NCI-H526 (cell line): ENCODE data around the gene CTCF.

Source experiments
- DNase-seq, 2 experiments: peaks; one replicate each; lab custom pipeline; 2025; lab: John Stamatoyannopoulos, UW

Gene CTCF

DNA sequence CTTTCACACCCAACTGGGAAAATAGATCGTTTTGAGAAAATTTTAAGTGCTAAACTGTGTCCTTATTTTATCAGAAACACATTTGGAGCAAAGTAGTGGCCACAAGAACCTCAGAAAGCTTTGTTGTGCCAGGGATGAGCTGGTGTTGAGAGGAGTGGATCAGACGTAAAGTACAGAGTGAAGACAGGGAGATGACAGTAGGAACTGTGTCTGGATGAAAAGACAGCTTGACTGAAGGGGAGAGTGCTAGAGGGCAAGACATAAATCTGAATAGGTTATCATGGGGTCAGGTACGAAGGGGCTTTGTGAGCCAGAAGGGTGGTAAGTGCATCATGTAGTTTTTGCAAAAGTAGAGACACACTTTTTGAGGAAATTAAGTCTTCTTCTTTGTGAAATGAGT lies 43.3 kb downstream of the CTCF start:
- DNase-seq = no peak

DNA sequence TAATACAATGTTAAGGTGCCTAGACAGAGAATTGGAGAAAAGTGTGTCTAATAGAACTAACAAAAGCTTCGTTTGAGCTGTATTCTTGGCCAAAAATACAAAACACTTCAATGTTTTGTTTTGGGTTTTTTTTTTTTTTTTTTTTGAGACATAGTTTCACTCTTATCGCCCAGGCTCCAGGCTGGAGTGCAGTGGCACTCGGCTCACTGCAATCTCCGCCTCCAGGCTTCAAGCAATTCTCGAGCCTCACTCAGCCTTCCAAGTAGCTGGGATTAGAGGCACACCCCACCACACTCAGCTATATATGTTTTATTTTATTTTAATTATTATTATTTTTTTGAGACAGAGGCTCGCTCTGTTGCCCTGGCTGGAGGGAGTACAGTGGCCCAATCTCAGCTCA lies 44.3 kb downstream of the CTCF start:
- no peak for DNase-seq

DNA sequence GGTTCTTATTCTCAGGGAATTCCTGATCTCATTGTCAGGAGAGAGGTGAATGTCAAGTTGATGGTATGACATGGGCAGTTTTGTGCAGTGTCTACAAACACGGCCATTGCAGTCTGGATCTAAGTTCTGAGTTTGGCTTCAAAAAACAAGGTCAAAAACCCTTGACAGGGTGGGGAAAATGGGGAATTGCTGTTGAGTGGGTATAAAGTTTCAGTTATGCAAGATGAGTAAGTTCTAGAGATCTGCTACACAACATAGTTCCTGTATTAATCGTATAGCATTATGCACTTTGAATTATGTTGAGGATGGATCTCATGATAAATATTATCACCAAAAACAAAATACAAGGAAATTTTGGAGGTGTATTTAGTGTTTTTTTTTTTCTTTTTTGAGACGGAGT lies 46.0 kb downstream of the CTCF start:
- no peak for DNase-seq

GRCh38 chr16:67613808-67614207 lies 51.5 kb downstream of the CTCF start:
- peak in 1 of 2 experiments; percentile 2 for DNase-seq

DNA sequence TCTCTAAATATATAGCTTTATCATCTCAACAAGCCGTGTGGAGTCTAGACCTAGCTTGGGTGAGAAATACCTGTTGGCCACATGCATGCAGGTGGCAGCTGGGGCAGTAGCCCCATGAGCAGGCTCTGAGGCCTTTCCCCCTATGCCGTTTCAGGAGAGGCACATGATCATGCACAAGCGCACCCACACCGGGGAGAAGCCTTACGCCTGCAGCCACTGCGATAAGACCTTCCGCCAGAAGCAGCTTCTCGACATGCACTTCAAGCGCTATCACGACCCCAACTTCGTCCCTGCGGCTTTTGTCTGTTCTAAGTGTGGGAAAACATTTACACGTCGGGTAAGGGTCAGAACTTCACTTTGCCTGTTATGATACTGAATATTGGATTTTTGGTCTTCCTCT lies 65.9 kb downstream of the CTCF start:
- DNase-seq = no peak

DNA sequence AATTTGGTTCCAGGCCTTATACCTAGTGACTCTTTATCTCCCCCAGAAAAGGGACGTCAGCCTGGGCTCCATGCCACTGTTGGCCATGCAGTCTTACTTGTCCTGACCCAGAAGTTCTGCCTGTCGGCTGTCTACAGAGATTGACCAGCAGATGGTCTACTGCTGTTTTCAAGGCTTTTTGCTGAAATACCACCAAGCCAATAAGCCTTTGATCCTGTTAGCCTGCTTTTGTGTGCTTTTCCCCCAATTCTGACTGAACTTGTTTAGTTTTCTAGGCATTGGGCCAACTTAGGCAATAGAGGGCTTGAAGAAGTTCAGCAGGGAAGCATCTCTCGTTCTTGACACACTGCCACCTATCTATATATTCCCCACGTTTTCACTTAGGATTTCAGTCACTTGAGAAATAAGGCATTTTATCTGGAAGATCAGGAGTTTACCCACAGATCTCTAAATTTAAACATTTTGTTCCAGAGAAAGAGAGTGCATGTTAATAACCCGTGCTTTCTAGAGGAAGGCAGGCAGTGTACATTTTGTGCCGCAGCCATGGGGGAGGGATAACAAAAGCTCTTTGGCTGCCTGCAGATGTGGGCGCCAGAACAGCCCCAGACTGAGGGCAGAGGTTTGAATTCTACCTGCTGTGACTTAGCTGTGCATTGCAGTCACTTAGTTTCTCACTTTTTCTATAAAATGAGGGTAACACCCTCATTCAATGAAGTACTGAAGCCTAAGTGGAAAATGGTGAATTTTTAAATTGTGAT lies 70.3 kb downstream of the CTCF start:
- no peak for DNase-seq

GRCh38 chr16:67636713-67637112 lies 74.4 kb downstream of the CTCF start:
- DNase-seq = no peak

- DNase-seq = no peak
Measured at GRCh38 chr16:67637625-67638024, 75.3 kb downstream of the CTCF start.

GRCh38 chr16:67641779-67642708 lies 79.7 kb downstream of the CTCF start:
- DNase-seq = no peak

GRCh38 chr16:67644038-67644437 lies 81.7 kb downstream of the CTCF start:
- no peak for DNase-seq

DNA sequence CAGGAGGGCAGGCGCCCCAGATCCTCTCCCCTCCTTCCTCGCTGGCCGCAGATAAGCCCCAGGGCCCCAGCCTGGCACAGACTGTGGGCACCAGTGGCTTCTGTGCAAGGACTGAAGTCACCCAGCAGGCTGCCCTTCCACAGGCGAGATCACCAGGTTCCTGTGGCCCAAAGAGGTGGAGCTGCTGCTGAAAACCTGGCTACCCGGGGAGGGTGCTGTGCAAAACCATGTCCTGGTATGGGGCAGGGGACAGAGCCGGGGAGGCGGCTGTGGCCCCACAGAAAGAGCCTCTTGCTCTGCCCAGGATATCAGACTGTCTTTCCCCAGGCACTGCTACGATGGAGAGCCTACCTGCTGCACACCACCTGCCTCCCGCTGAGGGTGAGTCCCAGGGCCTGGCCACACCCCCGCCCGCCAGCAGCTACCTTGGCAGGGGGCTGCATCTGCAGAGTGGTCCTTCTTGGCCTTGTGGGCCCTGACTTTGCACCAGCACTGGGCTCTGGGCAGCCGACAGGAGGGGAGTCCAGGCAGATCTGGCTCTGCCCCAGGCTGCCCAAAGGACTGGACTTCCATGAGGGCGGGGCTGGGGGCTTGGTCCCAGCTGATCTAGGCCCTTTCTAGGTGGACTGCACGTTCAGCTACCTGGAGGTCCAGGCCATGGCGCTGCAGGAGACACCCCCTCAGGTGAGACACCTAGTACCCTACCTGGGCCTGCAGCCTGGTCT lies 83.2 kb downstream of the CTCF start:
- no peak for DNase-seq

DNA sequence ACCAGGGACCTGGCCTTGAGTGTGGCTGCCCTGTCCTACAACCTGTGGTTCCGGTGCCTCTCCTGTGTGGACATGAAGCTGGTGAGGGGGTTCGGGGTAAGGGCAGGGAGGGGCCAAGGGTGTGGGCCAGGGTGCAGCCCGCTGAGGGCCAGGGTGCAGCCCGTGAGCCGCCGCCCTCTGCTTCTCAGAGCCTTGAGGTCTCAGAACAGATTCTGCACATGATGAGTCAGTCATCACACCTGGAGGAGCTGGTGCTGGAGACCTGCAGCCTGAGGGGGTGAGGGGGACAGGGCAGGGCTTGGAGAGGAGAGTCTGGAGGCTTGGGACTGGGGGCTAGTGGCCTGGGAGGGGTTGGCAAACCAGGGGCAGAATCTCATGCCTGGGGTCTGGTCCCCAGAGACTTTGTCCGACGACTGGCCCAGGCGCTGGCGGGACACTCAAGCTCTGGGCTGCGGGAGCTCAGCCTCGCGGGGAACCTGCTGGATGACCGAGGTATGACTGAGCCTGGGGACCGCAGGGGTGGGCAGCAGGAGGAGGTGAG lies 84.9 kb downstream of the CTCF start:
- no peak for DNase-seq

GRCh38 chr16:67647681-67648080 lies 85.4 kb downstream of the CTCF start:
- DNase-seq = no peak

DNA sequence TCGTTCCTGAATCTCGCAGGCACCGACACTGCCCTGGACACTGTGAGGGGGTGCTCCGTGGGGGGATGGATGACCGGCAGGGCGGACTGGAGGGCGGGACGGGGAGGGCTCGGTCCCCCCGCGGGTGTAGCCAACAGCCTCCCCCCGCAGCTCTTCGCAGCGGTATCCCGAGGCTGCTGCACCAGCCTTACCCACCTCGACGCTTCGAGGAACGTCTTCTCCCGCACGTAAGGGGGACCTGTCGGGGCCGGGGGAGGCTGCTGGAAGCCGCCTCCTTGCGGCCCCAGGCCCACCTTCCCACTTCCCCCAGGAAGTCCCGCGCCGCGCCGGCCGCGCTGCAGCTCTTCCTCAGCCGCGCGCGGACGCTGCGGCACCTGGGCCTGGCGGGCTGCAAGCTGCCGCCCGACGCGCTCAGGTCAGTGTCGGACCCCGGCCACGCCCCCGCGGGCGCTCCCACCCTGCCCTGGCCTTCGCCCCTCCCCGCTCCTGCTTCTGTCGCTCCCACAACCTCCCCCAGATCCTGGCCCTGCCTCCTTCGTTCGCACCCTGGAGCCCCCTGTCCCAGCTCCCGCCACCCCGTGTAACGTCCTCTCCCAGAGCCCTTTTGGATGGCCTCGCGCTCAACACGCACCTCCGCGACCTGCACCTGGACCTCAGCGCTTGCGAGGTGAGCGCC lies 85.9 kb downstream of the CTCF start:
- no peak for DNase-seq

GRCh38 chr16:67648764-67649407 lies 86.6 kb downstream of the CTCF start:
- DNase-seq = no peak

DNA sequence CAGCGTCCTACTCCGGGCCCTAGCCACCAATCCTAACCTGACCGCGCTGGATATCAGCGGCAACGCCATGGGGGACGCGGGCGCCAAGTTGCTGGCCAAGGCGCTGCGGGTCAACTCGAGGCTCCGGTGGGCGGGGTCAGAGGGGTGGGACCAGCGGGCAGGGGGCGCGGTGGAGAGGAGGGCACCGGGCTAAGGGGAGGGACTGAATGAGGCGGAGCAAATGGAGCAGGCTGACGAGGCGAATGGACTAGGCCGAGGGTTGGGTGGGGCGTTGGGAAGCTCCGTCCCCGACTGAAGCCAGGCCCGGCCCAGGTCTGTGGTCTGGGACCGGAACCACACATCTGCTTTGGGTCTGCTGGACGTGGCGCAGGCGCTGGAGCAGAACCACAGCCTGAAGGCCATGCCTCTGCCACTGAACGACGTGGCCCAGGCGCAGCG lies 87.2 kb downstream of the CTCF start:
- DNase-seq = no peak

- no peak for DNase-seq
Measured at GRCh38 chr16:67650023-67650422, 87.7 kb downstream of the CTCF start.

GRCh38 chr16:67651039-67651438 lies 88.7 kb downstream of the CTCF start:
- no peak for DNase-seq

GRCh38 chr16:67651847-67652246 lies 89.5 kb downstream of the CTCF start:
- no peak for DNase-seq

- DNase-seq = peak in 1 of 2 experiments; percentile 61
Measured at GRCh38 chr16:67652578-67653127, 90.3 kb downstream of the CTCF start.
